ENCODE data around the gene CNOT3.

CNOT3 gene

GRCh38 chr19:54183431-54183830 is 45.9 kb downstream of the CNOT3 start:
- Histone ChIP-seq H3K9me3 (no peaks in the 10 kb centered on the region), H3K36me3 (no peaks in the 10 kb centered on the region), H3K4me1 (peaks cover 4% of the 10 kb centered on the region; the same call in 1 of the 2 replicates), H3K27me3 (no peaks in the 10 kb centered on the region), H3K4me3 (ENCODE audit: low read depth, low read length) (no peak overlapping the region)
- no peak for DNase-seq
- no peak for TF ChIP-seq CTCF (IDR thresholded peaks at IDR 0.05; ENCODE audit: low read depth, low read length)

GRCh38 chr19:54186351-54186750 is 48.8 kb downstream of the CNOT3 start:
- Histone ChIP-seq H3K36me3 (no peaks in the 10 kb centered on the region), H3K27me3 (no peaks in the 10 kb centered on the region), H3K4me3 (ENCODE audit: low read depth, low read length) (no peak overlapping the region), H3K4me1 (no peaks in the 10 kb centered on the region), H3K9me3 (no peaks in the 10 kb centered on the region)
- no peak for DNase-seq
- TF ChIP-seq CTCF (IDR thresholded peaks at IDR 0.05; ENCODE audit: low read depth, low read length), result no peak

- no peaks in the 10 kb centered on the region for H3K9me3 ChIP-seq
- no peak for DNase-seq
- H3K4me1 ChIP-seq, result no peaks in the 10 kb centered on the region
- no peaks in the 10 kb centered on the region for H3K27me3 ChIP-seq
- H3K36me3 ChIP-seq, result no peaks in the 10 kb centered on the region
- no peak overlapping the region for H3K4me3 ChIP-seq (ENCODE audit: low read depth, low read length)
- no peak for TF ChIP-seq CTCF (IDR thresholded peaks at IDR 0.05; ENCODE audit: low read depth, low read length)
Observed at GRCh38 chr19:54186934-54187381, 49.4 kb downstream of the CNOT3 start.

- no peaks in the 10 kb centered on the region for H3K36me3 ChIP-seq
- DNase-seq, result no peak
Observed at GRCh38 chr19:54188215-54188871, 50.8 kb downstream of the CNOT3 start.

GRCh38 chr19:54189145-54189734 is 51.7 kb downstream of the CNOT3 start, which contains the start of gene MBOAT7:
Gene MBOAT7, minus strand, starts transcription at chr19:54189580. Its CDS starts 1,072 bp downstream, at chr19:54188508.
- no peaks in the 10 kb centered on the region for H3K27me3 ChIP-seq
- H3K4me1 ChIP-seq, result no peaks in the 10 kb centered on the region
- H3K4me3 ChIP-seq (ENCODE audit: low read depth, low read length), result peak within 1 kb of the TSS; percentile 78
- H3K9me3 ChIP-seq, result no peaks in the 10 kb centered on the region
- no peak for DNase-seq
- H3K36me3 ChIP-seq, result no peaks in the 10 kb centered on the region
- no peak; the same call in 1 of the 2 replicates for TF ChIP-seq CTCF (IDR thresholded peaks at IDR 0.05; ENCODE audit: low read depth, low read length)

More at GRCh38 chr19:54188215-54188871, 50.8 kb downstream of the CNOT3 start:
- H3K27me3 ChIP-seq, result no peaks in the 10 kb centered on the region
- TF ChIP-seq CTCF (IDR thresholded peaks at IDR 0.05; ENCODE audit: low read depth, low read length), result no peak
- peak overlapping the region; percentile 63 for H3K4me3 ChIP-seq (ENCODE audit: low read depth, low read length)
- no peaks in the 10 kb centered on the region for H3K9me3 ChIP-seq
- H3K4me1 ChIP-seq, result no peaks in the 10 kb centered on the region
